ENCODE results near the gene UBC.
"Not testable (repeated sequence)": the region's sequence is repeated elsewhere in the genome, so short reads cannot be mapped to it uniquely, and the experiment has no call there.

DNA sequence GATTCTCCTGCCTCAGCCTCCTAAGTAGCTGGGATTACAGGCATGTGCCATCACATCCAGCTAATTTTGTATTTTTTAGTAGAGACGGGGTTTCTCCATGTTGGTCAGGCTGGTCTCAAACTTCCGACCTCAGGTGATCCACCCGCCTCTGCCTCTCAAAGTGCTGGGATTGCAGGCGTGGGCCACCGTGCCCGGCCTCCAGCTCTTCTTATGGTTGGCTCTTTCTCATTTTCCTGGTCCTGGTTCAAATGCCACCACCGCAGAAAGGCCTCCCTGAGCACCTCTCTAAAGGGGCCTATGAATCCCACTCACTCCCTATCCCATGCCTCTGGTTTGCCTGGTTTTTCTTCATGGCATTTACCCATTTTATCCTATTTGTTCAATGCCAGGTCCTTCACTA, 11.3 kb upstream of the UBC start:
- TF ChIP-seq, protein P1, sequence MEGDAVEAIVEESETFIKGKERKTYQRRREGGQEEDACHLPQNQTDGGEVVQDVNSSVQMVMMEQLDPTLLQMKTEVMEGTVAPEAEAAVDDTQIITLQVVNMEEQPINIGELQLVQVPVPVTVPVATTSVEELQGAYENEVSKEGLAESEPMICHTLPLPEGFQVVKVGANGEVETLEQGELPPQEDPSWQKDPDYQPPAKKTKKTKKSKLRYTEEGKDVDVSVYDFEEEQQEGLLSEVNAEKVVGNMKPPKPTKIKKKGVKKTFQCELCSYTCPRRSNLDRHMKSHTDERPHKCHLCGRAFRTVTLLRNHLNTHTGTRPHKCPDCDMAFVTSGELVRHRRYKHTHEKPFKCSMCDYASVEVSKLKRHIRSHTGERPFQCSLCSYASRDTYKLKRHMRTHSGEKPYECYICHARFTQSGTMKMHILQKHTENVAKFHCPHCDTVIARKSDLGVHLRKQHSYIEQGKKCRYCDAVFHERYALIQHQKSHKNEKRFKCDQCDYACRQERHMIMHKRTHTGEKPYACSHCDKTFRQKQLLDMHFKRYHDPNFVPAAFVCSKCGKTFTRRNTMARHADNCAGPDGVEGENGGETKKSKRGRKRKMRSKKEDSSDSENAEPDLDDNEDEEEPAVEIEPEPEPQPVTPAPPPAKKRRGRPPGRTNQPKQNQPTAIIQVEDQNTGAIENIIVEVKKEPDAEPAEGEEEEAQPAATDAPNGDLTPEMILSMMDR (IDR thresholded peaks at IDR 0.05), result not testable (repeated sequence)
- not testable (repeated sequence) for TF ChIP-seq EZH2 (IDR thresholded peaks at IDR 0.05; ENCODE audit: borderline replicate concordance, insufficient read depth, low read depth, low read length, poor library complexity, severe bottlenecking)
